DMS153 treated with DMSO at 0.1 percent for 48 hours (cell line): Measurements from ENCODE around the gene PABPC1L.

Source experiments
- DNase-seq: peaks from one replicate; lab custom pipeline; 2025; ENCODE audit not compliant: unreplicated experiment; lab: John Stamatoyannopoulos, UW

The PABPC1L gene

GRCh38 chr20:44900231-44900854 is 9.5 kb upstream of the PABPC1L start:
- no peak for DNase-seq

- DNase-seq, result no peak
Observed at GRCh38 chr20:44901974-44902373, 7.9 kb upstream of the PABPC1L start.

- DNase-seq, result no peak
Observed at GRCh38 chr20:44904377-44904776, 5.5 kb upstream of the PABPC1L start.

GRCh38 chr20:44908987-44909871 is 631 bp upstream of the PABPC1L start:
- no peak for DNase-seq

GRCh38 chr20:44910690-44911262 is 916 bp downstream of the PABPC1L start:
- no peak for DNase-seq

- DNase-seq, result no peak
Observed at GRCh38 chr20:44911264-44911921, 1.5 kb downstream of the PABPC1L start.

- DNase-seq, result no peak
Observed at GRCh38 chr20:44912189-44912588, 2.3 kb downstream of the PABPC1L start.

GRCh38 chr20:44914924-44915323 is 5.1 kb downstream of the PABPC1L start:
- no peak for DNase-seq

GRCh38 chr20:44916586-44916985 is 6.7 kb downstream of the PABPC1L start:
- DNase-seq, result no peak

GRCh38 chr20:44917399-44917798 is 7.5 kb downstream of the PABPC1L start:
- DNase-seq, result no peak

- DNase-seq, result no peak
Observed at GRCh38 chr20:44918342-44918741, 8.5 kb downstream of the PABPC1L start.

GRCh38 chr20:44918761-44919160 is 8.9 kb downstream of the PABPC1L start:
- no peak for DNase-seq

- DNase-seq, result no peak
Observed at GRCh38 chr20:44921447-44921846, 11.6 kb downstream of the PABPC1L start.

- no peak for DNase-seq
Observed at GRCh38 chr20:44924541-44924940, 14.7 kb downstream of the PABPC1L start.

- DNase-seq, result no peak
Observed at GRCh38 chr20:44928595-44928994, 18.7 kb downstream of the PABPC1L start.

GRCh38 chr20:44930517-44931168 is 20.8 kb downstream of the PABPC1L start:
- no peak for DNase-seq

- no peak for DNase-seq
Observed at GRCh38 chr20:44931911-44932310, 22.1 kb downstream of the PABPC1L start.

GRCh38 chr20:44932916-44933315 is 23.1 kb downstream of the PABPC1L start:
- DNase-seq, result no peak

- DNase-seq, result no peak
Observed at GRCh38 chr20:44936510-44936909, 26.6 kb downstream of the PABPC1L start.

- no peak for DNase-seq
Observed at GRCh38 chr20:44938637-44939036, 28.8 kb downstream of the PABPC1L start.

- DNase-seq, result no peak
Observed at GRCh38 chr20:44941120-44941691, 31.3 kb downstream of the PABPC1L start.
